ENCODE results near the gene APMAP.

APMAP gene

DNA sequence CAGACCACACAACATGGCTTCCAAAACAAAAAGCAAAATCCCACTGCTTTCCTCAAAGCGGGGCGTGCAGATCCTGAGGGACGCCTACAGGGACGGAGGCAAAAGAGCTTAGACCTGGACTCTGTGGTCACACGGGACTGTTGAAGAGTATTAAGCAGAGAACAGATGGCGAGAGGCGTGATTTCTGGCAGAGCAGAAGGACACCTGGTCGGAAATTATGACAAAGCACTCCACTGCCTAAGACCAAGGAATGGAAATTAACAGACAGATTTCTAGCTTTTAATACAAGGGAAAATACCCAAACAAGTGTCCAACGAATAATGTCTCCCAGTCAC is 28.1 kb downstream of the APMAP start:
- no peak for DNase-seq

DNA sequence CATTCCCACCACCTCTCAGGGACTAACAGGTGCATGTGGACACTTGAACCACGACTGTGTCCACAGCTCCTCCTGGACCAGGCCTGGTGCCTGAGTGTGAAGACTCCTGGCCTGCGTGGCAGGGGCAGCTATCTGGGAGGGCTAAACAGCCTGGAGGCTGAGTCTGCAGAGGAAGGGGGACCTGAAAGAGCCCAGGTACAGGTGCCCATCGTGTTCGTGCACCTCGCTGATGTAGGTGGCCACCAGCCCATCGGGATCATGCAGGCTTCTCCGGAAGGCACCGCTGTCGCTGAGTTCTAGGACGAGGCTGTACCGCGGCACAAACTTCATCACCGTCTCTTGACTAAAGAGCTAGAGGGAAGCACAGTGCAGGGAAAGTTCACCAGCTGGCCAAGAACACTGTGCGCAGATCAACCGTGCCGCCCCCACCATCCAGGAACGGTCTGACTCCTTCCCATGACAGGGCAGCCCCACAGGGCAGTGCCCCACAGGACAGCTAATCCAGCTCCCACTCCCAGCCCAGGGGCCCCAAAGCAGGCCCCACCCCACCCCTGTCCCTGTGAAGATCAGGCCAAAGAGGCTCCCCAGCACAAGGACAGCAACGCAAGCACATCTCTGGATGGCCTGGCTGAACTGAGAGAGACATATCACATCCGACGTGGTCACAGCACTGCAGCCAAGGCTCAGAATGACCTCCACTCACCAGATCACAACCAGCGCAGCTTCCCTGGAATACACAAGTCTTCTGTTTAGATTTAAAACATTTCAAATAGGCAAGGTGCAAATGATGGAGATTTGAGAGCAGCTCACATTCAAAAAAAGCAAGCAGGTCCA is 28.7 kb downstream of the APMAP start:
- DNase-seq = no peak

DNA sequence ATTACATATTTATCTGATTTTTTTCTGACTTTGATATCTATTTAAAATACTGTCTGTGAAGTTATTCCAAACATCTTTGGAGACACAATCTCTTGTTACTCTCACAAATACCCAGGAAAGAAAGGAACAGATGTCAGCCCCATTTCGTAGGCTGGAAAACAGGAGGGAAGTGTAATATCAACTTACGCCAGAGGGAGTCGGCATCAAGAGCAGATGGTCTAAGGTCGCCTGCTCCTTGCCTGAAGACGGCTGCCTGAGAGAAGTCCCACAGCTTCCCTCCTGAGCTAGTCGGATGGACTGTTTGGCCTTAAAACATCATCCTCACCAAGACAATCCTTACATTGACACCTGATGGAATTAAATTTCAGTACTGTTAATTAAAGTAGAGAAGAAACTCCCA is 30.0 kb downstream of the APMAP start:
- no peak for DNase-seq

DNA sequence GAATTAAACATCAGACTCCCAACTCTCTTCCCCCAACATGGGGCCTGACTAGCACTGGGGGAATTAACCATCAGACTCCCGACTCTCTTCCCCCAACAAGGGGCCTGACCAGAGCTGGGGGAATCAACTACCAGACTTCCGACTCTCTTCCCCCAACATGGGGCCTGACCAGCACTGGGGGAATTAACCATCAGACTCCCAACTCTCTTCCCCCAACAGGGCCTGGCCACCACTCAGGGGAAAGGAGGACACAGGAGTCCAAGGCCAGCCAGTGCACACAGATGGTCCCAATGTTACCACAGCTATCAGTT is 30.4 kb downstream of the APMAP start:
- no peak for DNase-seq

DNA sequence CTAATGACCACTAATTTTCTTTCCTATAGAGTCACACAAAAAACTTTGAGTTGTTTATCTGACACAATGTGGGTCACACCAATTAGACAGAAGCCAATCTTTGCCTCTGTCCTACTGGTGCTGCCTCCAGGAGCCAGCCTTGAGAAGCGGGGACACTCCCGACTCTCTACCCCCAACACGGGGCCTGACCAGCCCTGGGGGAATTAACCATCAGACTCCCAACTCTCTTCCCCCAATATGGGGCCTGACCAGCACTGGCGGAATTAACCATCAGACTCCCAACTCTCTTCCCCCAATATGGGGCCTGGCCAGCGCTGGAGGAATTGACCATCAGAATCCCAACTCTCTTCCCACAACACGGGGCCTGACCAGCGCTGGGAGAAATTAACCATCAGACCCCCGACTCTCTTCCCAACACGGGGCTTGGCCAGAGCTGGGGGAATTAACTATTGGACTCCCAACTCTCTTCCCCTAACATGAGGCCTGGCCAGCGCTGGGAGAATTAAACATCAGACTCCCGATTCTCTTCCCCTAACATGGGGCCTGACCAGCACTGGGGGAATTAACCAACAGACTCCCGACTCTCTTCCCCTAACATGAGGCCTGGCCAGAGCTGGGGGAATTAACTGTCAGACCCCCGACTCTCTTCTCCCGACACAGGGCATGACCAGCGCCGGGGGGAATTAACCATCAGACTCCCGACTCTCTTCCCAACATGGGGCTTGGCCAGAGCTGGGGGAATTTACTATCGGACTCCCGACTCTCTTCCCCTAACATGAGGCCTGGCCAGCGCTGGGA is 31.0 kb downstream of the APMAP start:
- no peak for DNase-seq

DNA sequence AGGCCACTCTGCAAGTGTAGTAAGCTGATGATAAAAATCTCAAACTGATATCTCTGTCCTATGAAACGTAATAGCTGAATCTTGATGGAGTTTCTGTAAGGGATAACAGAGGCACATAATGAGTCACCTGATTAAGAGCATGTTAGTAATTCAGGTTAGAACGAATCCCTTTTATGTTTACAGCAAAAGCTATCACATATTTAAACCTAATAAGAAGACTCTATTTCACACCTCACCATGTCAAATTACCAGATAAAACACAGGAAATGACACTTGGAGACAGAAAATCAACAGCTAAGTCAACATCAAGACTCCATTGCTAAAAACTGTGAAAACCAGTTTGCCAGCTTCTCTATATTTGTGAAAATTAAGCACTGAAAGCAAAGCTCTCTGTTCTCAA is 31.7 kb downstream of the APMAP start:
- peak in 2 of 5 experiments; percentile 79 to 83 for DNase-seq

DNA sequence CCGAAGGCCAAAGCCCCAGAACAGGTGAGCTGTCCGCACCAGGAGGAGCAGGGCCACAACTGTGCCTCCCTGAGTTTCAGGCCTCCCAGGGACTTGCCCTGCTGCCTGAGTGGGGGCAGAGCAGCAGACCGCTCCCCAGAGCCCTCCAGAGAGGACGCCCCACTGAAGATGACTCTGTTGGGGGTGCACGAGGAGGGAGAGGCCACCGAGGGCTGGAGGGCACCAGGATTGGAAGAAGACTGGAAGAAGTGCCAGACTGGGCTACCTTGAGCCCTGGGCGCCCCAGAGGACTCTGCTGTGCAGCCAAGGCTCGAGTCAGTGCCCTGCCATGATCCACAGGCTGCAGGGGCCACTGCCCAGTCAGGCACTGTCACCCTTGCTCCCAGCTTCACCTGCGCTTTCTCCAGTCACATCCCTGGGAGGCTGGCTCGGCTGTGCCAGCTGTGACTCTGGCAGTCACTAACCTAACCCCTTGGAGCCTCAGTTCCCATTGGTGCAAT is 32.2 kb downstream of the APMAP start:
- no peak for DNase-seq

DNA sequence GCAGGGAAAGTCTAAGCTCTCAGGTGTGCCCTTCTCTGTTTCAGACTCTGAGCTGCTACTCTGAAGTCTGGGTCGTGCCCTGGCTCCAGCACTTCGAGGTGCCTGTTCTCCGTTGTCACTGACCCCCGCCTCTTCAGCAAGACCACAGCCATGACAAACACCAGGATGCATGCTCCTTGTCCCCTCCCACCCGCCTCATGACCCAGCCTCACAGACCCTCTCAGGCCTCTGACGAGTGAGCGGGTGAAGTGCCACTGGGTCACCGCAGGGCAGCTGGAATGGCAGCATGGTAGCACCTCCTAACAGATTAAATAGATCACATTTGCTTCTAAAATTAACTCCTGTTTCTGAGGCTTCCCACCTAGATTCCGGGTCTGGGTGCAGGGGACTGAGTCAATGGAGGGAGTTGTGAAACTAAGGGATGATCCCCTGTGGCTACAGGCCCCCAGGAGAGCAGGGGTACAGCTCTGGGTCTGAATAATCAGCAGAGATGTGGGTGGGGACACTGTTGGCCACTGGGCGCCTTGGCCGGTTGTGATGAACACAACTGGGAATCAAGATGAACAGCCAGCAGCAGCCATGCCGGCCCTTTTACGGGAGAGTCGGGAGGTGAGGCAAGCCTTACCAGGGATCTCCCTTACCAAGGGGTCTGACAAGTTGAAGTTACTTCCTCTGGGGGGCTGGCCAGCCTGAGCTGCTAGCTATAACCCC is 32.8 kb downstream of the APMAP start:
- DNase-seq = no peak

DNA sequence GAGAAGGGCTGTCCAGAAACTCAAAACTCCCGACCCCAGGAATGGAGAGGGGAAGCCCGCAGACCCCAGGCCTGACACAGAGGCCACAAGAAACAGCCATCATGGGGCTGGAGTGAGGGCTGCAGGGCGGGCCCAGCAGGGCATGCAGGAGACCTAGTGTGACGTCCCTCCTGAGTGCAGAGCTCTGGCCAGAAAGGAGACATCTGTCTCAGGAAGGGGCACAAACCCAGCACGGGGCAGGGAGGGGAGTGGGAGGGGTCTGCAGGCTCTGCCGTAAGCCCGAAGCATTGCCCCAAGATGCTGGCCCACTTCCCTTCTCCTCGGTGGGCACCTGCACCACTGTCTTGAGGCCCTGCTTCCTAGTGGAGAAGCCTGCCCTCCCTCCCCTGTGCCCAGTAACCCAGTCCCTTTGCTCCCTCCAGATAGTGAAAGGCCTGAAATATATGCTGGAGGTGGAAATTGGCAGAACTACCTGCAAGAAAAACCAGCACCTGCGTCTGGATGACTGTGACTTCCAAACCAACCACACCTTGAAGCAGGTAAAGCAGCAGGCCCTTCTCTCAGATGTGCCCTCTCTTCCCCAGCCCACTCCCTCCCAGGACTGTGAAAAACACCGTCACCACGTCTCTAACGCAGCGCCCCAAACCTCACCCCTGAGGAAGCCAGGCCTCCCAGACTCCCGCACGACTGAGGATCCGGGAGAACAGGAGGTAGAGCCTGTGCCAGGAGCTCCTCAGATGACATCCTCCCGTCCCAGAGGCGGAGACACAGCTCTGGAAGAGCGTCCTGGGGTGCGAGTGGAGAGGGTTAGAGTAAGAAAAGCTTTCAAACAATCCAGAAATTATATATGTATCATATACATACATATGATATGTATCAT is 33.8 kb downstream of the APMAP start:
- no peak for DNase-seq

DNA sequence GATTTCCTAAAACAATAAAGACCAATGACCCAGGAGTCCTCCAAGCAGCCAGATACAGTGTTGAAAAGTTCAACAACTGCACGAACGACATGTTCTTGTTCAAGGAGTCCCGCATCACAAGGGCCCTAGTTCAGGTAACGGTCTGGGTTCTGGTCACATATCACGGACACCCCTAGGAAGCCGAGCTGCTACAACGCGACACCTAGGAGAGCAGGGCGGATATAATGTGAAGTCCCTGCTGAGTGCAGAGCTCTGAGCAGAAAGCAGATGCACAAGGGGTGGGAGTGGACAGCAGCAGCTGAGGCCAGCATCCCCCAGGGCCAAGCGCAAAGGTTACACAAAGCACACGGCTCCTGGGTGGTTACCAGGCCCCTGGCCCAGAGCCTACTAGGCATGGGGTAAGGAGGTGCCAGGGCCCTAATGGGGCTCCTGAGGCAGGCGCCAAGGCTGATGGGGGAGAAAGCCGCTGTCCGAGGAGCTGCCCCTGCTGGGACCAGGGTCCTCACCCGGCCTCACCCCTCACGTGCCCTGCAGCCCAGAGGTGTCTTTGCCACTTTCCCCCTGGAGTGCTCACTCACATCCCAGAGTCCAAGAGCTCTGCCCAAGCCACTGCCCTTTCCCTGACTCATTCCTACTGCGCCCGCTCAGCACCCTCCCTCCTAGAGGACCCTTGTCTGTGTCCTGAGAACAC is 35.1 kb downstream of the APMAP start:
- DNase-seq = no peak

DNA sequence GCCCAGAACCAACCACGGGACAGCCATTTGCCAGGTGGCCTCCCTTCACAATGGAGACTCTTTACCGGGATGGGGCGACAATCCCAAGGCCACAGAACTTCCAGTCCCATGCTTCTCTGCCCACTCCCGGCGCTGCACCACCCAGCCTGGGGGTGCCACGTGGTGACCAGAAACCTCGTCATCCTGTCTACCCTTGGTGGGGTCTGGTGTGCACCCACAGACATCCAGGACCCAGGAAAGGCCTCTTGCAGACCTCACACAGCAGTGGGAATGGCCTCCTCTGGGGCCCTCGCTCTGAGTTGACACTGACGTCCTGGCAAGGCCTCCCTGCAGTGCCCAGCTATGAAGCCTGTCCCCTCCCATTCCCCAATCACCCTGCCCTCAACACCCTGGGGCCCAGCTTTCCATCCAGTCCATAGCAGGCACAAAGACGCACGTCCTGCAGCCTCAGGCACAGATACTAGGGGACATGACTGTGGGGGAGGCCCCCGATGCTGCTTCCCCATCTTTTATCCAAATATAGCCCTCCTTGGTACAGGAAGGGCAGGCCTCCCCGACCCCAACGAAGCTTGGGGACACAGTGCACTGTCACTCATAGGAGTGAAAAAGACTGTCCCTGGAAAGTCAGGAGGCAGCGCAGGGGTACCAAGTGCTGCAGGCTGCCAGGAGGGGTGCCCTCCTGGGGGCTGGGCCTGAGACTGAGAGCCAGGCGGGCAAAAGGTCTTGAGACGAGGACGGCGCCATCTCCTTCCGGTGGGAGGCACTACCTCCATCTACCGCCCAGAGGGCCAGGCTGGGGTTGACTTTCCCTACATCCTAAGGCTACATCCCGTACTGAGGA is 36.3 kb downstream of the APMAP start:
- no peak for DNase-seq

DNA sequence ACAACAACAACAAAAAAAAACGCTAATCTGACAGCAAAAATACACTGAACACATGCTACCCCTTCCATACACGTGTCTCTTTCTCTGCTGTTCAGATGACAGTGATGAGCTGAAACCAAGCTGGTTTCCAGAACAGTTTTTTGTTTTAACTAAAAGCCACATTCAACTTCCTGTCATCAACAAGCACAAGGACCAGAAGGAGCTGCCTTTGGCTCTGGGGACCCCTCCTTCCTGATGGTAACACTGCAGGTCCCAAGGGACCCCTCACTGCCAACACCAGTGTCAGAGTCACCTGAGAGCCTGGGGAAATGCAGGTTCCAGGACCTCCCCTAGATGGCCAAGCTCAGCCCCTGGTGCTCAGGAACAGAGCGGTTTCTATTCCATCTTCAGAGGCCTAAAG is 37.5 kb downstream of the APMAP start:
- DNase-seq = peak in 2 of 5 experiments; percentile 39 to 85

DNA sequence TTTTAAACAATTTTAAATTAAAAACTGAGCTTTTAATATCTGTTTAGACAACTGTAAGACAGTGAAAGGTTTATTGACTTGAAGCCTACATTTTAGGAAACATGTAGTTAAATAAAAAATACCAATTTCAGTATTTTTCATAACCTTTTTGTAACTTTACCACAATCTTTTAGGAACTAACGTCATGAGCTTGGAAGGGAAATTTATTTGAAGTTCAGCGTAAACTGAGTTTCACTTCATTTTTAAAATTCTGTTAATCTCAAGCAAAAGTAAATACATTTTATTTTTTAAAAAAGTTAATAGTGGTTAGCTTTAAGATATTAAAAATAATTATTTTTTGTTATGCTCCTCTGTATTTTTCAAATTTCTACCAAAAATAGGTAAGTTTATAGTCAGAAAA is 38.0 kb downstream of the APMAP start:
- DNase-seq = no peak

DNA sequence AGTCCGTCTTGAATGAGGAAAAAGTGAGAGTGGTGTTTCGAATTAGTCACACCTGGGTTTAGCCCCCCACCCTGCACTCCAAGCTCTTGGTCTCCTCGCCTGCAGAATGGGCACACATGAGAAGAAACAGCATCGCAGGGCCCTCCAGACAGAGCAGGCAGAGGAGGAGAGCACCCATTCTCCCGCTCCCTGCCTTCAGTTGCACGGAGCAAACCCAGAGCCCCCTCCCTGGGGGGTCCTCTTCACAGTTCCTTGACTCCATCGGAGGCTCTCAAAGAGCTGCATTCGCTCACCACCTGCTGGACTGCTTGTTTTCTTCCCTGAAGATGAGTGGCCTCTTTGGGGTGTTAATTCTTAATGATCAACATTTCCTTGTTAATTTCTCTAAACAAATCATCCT is 38.4 kb downstream of the APMAP start:
- DNase-seq = no peak

DNA sequence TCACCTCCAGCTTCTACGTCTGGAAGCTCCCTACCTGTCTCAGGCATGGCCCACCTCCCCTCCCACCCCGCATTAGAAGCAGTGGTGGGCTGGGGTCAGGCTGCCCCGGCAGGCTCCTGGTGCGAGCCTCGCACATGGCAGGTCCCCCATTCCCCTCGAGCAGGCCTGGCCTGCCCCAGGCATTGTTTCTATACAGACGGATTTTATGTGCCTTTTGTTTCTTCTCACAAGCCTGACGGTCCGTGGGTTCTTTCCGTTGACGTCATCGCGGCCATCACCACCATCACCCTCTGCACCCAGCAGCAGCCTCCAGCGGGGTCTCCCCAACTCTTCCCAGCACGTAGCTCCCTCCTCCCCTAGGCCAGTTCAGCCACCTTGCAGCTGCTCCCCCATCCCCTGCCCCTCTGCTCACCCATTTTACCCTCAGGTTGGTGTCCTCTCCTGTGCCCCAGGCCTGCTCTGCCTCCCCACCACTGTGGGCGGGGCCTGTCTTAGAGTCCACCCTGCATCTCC is 38.9 kb downstream of the APMAP start:
- peak in 1 of 5 experiments; percentile 70 for DNase-seq

DNA sequence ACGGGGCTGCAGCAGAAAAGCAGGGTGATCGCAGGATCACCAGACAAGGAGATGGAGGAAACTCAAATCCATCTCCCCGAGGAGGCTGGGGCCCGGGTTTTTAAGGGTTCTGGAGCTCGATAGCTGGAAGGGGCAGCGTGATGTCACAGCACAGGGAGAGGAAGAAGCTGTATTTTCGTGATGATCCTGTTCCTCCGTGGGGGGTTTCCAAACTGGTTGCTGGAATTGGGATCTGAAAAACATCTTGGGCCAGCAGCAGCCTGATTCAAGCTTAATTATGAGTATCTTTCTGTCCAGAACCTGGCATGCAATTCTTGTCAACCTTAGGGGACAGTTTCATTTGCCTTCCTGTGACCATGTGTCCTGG is 39.4 kb downstream of the APMAP start:
- DNase-seq = no peak

DNA sequence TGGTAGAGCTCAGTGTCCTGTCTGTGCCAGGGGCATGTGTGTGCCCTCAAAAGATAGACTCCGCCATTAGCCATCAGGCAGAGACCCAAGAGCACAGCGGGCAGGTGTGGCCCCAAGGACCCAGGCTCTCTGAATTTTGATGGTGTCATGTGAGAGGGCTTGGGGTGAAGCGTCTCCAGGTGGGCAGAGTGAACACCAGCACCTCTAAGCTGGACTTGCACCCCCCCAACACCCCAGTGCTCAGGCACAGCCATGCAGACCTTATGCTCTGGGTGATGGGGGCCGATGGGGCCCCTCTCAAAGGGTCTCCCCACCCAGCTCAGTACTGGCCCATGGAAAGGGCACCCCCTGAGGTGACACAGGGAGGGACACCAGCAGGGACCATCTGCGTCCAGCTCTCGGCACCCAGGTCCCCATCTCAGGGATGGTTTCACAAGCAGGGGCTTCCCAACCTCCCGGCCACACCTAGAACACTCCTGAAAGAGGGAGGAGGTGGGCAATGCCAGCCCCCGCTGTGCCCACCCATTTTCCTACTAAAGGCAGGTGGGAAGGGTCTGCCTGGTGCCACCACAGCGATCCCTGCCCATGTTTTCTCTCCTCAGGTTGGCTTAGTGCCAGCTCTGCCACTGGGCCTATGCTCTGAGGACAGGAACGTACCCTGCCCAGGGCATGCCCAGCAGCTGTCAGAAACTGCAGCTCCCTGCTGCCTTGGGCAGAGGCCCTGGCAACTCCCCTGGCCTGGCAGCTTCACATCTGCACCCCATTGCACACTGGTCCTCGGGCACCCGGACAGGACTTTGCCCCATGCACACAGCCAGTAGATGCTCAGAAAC is 40.0 kb downstream of the APMAP start:
- no peak for DNase-seq

DNA sequence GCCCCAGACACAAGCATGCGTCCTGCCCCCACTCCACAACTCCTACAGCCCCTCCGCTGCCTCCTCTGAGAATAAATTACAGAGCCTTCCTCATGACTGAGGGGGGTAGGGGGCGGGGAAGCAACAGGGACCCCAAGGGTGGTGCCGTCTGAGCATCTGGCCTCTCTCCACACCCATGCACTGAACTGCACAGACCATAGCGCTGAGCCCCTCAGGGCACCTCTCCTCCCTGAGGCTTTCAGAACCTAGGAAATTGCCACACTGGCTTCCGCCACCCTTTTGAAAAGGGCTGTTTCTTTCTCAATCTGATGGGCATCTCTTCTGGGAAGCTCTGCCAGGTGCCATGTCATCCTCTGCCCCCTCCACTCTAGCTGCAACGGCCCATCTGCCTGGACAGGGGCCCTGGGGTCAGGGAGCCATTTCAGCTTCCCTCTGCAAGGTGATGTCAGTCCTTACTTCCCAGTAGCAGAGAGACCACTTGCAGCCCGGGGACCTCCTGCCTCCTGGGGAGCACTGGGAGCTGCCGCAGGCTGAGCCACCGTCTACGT is 40.9 kb downstream of the APMAP start:
- no peak for DNase-seq

DNA sequence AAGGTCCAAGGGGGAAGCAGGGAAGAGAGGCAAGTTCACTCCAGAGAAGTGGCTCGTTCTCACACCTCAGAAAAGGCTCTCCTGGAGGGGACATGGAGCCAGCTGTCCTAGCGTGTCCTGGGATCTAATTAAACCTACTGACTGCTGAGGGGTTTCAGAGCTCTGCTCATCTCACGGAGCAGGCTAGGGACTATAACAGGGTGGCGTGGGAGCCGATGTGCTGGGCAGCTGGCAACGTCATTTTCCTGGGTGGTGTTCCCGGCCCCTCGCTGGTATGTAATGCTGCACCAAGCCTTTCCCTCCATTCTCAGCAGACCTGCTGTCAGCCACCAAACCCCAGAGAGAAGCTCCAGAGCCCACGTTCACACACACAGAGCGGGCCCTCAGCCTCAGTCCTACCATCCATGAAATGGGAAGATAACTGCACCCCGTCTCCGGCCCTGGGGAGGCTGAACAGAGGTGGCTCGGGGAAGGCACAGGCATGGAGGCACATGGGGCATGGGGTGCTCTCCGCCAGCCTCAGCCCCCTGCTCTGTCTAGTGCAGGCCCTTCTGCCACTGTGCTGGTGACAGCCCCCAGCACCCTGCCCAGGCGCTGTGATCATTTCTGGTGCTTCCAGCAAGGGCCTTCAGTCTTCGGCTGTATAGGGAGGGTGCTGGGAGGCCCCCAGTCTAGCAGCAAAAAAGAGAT is 41.6 kb downstream of the APMAP start:
- no peak for DNase-seq
